NCI-H82 (cell line): Measurements from ENCODE around the gene ELFN2.
A peak's percentile ranks its signal among the peaks of the same experiment; 100 is the strongest.

Experiments used
- DNase-seq: peaks from one replicate; lab custom pipeline; 2025; lab: John Stamatoyannopoulos, UW

The ELFN2 gene

GRCh38 chr22:37357446-37358075, 69.7 kb downstream of the ELFN2 start:
- no peak for DNase-seq

- DNase-seq = no peak
These were observed 70.4 kb downstream of the ELFN2 start for GRCh38 chr22:37356922-37357321.

GRCh38 chr22:37355174-37355573, 72.1 kb downstream of the ELFN2 start:
- no peak for DNase-seq

GRCh38 chr22:37354670-37355069, 72.6 kb downstream of the ELFN2 start:
- no peak for DNase-seq

GRCh38 chr22:37354261-37354660, 73.0 kb downstream of the ELFN2 start:
- no peak for DNase-seq

GRCh38 chr22:37353839-37354238, 73.4 kb downstream of the ELFN2 start:
- no peak for DNase-seq

GRCh38 chr22:37352481-37352880, 74.8 kb downstream of the ELFN2 start:
- no peak for DNase-seq

- DNase-seq = no peak
These were observed 76.0 kb downstream of the ELFN2 start for GRCh38 chr22:37351232-37351631.

- DNase-seq = no peak
These were observed 78.0 kb downstream of the ELFN2 start for GRCh38 chr22:37349043-37349814.

GRCh38 chr22:37346505-37346895, 80.8 kb downstream of the ELFN2 start:
- DNase-seq = no peak

- DNase-seq = no peak
These were observed 81.3 kb downstream of the ELFN2 start for GRCh38 chr22:37345863-37346504.

- DNase-seq = no peak
These were observed 82.4 kb downstream of the ELFN2 start for GRCh38 chr22:37344735-37345449.

GRCh38 chr22:37343863-37344734, 83.2 kb downstream of the ELFN2 start:
- no peak for DNase-seq

GRCh38 chr22:37343348-37343747, 83.9 kb downstream of the ELFN2 start:
- no peak for DNase-seq

- DNase-seq = no peak
These were observed 85.2 kb downstream of the ELFN2 start for GRCh38 chr22:37342065-37342464.

- DNase-seq = peak; percentile 22
These were observed 86.7 kb downstream of the ELFN2 start for GRCh38 chr22:37340331-37341262.

GRCh38 chr22:37338539-37339246, 88.6 kb downstream of the ELFN2 start:
- no peak for DNase-seq

- no peak for DNase-seq
These were observed 89.9 kb downstream of the ELFN2 start for GRCh38 chr22:37337204-37337943.

- DNase-seq = no peak
These were observed 90.7 kb downstream of the ELFN2 start for GRCh38 chr22:37336579-37336978.
